Measurements from ENCODE around the gene SMARCA1.

- TF ChIP-seq EZH2 (IDR thresholded peaks at IDR 0.05; ENCODE audit: borderline replicate concordance, low read length) (no peak), CTCF (IDR thresholded peaks at IDR 0.05; ENCODE audit: low read length) (no peak)
Observed at GRCh38 chrX:129529685-129530281, 6.5 kb upstream of the SMARCA1 start.
